ENCODE measurements around the gene ZNF575. TPM values are rescaled to one million over a fixed set of nuclear protein-coding genes. Genes with fewer than 3 reads are reported as not detected.

Gene ZNF575
- total and polyA plus RNA-seq, 2 experiments from 2014 or later = 0.10 to 0.65 TPM

- no peak for TF ChIP-seq REST (IDR thresholded peaks at IDR 0.05; ENCODE audit: unreplicated experiment)
- no peak for TF ChIP-seq ZNF114 (CRISPR knock-in tag; IDR thresholded peaks at IDR 0.05)
- no peak for TF ChIP-seq EZH2phosphoT487 (IDR thresholded peaks at IDR 0.05; ENCODE audit: unreplicated experiment)
- TF ChIP-seq ZNF331 (CRISPR knock-in tag; IDR thresholded peaks at IDR 0.05; ENCODE audit: low read depth) = no peak
- no peak for TF ChIP-seq CTCF (conservative IDR thresholded peaks at IDR 0.05; ENCODE audit: low read depth in 2 of 2)
Observed at GRCh38 chr19:43495082-43495481, 37.9 kb upstream of the ZNF575 start (continued).

GRCh38 chr19:43496960-43497359, 36.0 kb upstream of the ZNF575 start:
- Mint-ChIP-seq H3K9me3 (no peaks in the 10 kb centered on the region; the same call in 2 of the 3 replicates), H3K4me1 (peaks cover 11% of the 10 kb centered on the region), H3K27ac (no peak overlapping the region), H3K36me3 (ENCODE audit: low read depth) (peaks cover 3% of the 10 kb centered on the region; the same call in 1 of the 3 replicates), H3K27me3 (ENCODE audit: insufficient read depth, low read depth, poor library complexity) (peaks cover 6% of the 10 kb centered on the region), H3K4me3 (no peak overlapping the region)
- Histone ChIP-seq H2AFZ (no peak overlapping the region), H3K4me1 (ENCODE audit: insufficient read depth) (no peaks in the 10 kb centered on the region), H3K79me2 (replicated peaks; ENCODE audit: insufficient read depth) (no peaks in the 10 kb centered on the region), H3K27ac (ENCODE audit: low read depth) (no peak overlapping the region), H3K4me2 (no peak overlapping the region), H3K4me3 (no peak overlapping the region), H4K20me1 (replicated peaks; ENCODE audit: insufficient read depth) (0 out of 2 replicates have a peak, but pooled peaks cover 7% of the 10 kb centered on the region), H3K36me3 (ENCODE audit: insufficient read depth) (no peaks in the 10 kb centered on the region; the same call in 1 of the 2 replicates), H3F3A (replicated peaks; ENCODE audit: low read depth) (no peaks in the 10 kb centered on the region), H3K9me2 (ENCODE audit: insufficient read depth) (no peaks in the 10 kb centered on the region), H3K27me3 (ENCODE audit: insufficient read depth) (0 out of 2 replicates have a peak, but pooled peaks cover 6% of the 10 kb centered on the region)
- no peak for ATAC-seq
- DNase-seq (ENCODE audit: low spot score) = no peak
- no peak for TF ChIP-seq EZH2phosphoT487 (IDR thresholded peaks at IDR 0.05; ENCODE audit: unreplicated experiment)
- no peak for TF ChIP-seq ZNF462 (CRISPR knock-in tag; IDR thresholded peaks at IDR 0.05)
- no peak for TF ChIP-seq CREB1 (CRISPR knock-in tag; IDR thresholded peaks at IDR 0.05; ENCODE audit: low read depth)
- no peak for TF ChIP-seq POLR2AphosphoS5 (IDR thresholded peaks at IDR 0.05; ENCODE audit: low read depth)
- TF ChIP-seq STAT1 (IDR thresholded peaks at IDR 0.05; ENCODE audit: unreplicated experiment) = no peak
- no peak for TF ChIP-seq REST (IDR thresholded peaks at IDR 0.05; ENCODE audit: unreplicated experiment)

All from GM23338 (cell line).